GM19351 (cell line): ENCODE data around the gene MAGEC3.
"Not testable (repeated sequence)": the region's sequence is repeated elsewhere in the genome, so short reads cannot be mapped to it uniquely, and the experiment has no call there.

Source experiments
- ATAC-seq: cut with Tn5 transposase; IDR thresholded peaks from one replicate; pipeline ENCODE4 v1.9.1; 2021; ENCODE audit warnings: mild to moderate bottlenecking, moderate library complexity; ENCODE audit not compliant: unreplicated experiment

The MAGEC3 gene

GRCh38 chrX:141838016-141838415 is at the start of gene MAGEC3:
Gene MAGEC3, plus strand, starts transcription at chrX:141838316. Its CDS starts 0 bp downstream, at chrX:141838316.
- no peak for ATAC-seq

- ATAC-seq, result no peak
Measured at GRCh38 chrX:141791856-141792255, 46.3 kb upstream of the MAGEC3 start.

GRCh38 chrX:141811438-141811837 is 26.7 kb upstream of the MAGEC3 start:
- no peak for ATAC-seq

- no peak for ATAC-seq
Measured at GRCh38 chrX:141814213-141814857, 23.8 kb upstream of the MAGEC3 start.

- ATAC-seq, result no peak
Measured at GRCh38 chrX:141815904-141816303, 22.2 kb upstream of the MAGEC3 start.

GRCh38 chrX:141832247-141832646 is 5.9 kb upstream of the MAGEC3 start:
- no peak for ATAC-seq

GRCh38 chrX:141839856-141840255 is 1.7 kb downstream of the MAGEC3 start:
- ATAC-seq, result no peak

- no peak for ATAC-seq
Measured at GRCh38 chrX:141857479-141857878, 19.4 kb downstream of the MAGEC3 start.

- no peak for ATAC-seq
Measured at GRCh38 chrX:141879616-141880015, 41.5 kb downstream of the MAGEC3 start.

GRCh38 chrX:141888811-141889210 is 50.7 kb downstream of the MAGEC3 start:
- not testable (repeated sequence) for ATAC-seq

- ATAC-seq, result no peak
Measured at GRCh38 chrX:141894733-141895132, 56.6 kb downstream of the MAGEC3 start.

- ATAC-seq, result no peak
Measured at GRCh38 chrX:141897690-141898089, 59.6 kb downstream of the MAGEC3 start.

GRCh38 chrX:141902366-141902765 is 64.2 kb downstream of the MAGEC3 start:
- no peak for ATAC-seq

GRCh38 chrX:141903400-141904155 is 65.5 kb downstream of the MAGEC3 start, which contains the start of gene MAGEC1:
Gene MAGEC1, plus strand, starts transcription at chrX:141903894. Its CDS starts 1,179 bp downstream, at chrX:141905073.
- no peak for ATAC-seq

GRCh38 chrX:141904262-141904661 is 66.1 kb downstream of the MAGEC3 start:
- no peak for ATAC-seq

- no peak for ATAC-seq
Measured at GRCh38 chrX:141917801-141918200, 79.7 kb downstream of the MAGEC3 start.

GRCh38 chrX:141924293-141924692 is 86.2 kb downstream of the MAGEC3 start:
- no peak for ATAC-seq

- ATAC-seq, result no peak
Measured at GRCh38 chrX:141928432-141928831, 90.3 kb downstream of the MAGEC3 start.

GRCh38 chrX:141934059-141934641 is 96.0 kb downstream of the MAGEC3 start:
- no peak for ATAC-seq

- ATAC-seq, result no peak
Measured at GRCh38 chrX:141935645-141936044, 97.5 kb downstream of the MAGEC3 start.

- ATAC-seq, result no peak
Measured at GRCh38 chrX:141936080-141936479, 98.0 kb downstream of the MAGEC3 start.

GRCh38 chrX:141941234-141941633 is 103.1 kb downstream of the MAGEC3 start:
- ATAC-seq, result no peak
